GM23338 (cell line): ENCODE data around the gene CELA3A. TPM values are rescaled to one million over a fixed set of nuclear protein-coding genes. Genes with fewer than 3 reads are reported as not detected.

Source experiments
- ATAC-seq: fragments of 200-7000 bp; cut with Tn5 transposase; 3 replicates; pipeline ENCODE4 v1.9.1; 2020
- DNase-seq: peaks from one replicate; pipeline ENCODE4 v3.0.0-alpha.2; 2015; ENCODE audit warnings: low spot score
- H2AFZ ChIP-seq: fragments of 200-600 bp; sonication (generic); 2 replicates; pipeline ENCODE4 v1.8.0; 2016; ENCODE audit warnings: antibody characterized with exemption, mild to moderate bottlenecking, moderate library complexity
- H3F3A ChIP-seq: fragments of 200-600 bp; sonication (generic); replicated peaks from 2 replicates; pipeline ENCODE4 v1.8.0; 2017; ENCODE audit warnings: antibody characterized with exemption, mixed run types, low read depth
- H3K27ac ChIP-seq: fragments of 200-600 bp; sonication (generic); 2 replicates; pipeline ENCODE4 v1.6.1; 2016; ENCODE audit warnings: low read depth
- H3K27me3 ChIP-seq: fragments of 200-600 bp; sonication (generic); 2 replicates; pipeline ENCODE4 v1.8.0; 2016; ENCODE audit warnings: mild to moderate bottlenecking, mixed run types, moderate library complexity; ENCODE audit not compliant: insufficient read depth
- H3K36me3 ChIP-seq: fragments of 200-600 bp; sonication (generic); 2 replicates; pipeline ENCODE4 v1.8.0; 2016; ENCODE audit warnings: mild to moderate bottlenecking; ENCODE audit not compliant: insufficient read depth
- H3K4me1 ChIP-seq: fragments of 200-600 bp; sonication (generic); 2 replicates; pipeline ENCODE4 v1.8.0; 2016; ENCODE audit warnings: mild to moderate bottlenecking, moderate library complexity; ENCODE audit not compliant: insufficient read depth
- H3K4me2 ChIP-seq: fragments of 200-600 bp; sonication (generic); 2 replicates; pipeline ENCODE4 v1.7.1; 2017; ENCODE audit warnings: mixed run types
- H3K4me3 ChIP-seq: fragments of 200-600 bp; sonication (generic); 2 replicates; pipeline ENCODE4 v1.6.1; 2016; ENCODE audit warnings: mixed run types
- H3K79me2 ChIP-seq: fragments of 200-600 bp; sonication (generic); replicated peaks from 2 replicates; pipeline ENCODE4 v1.8.0; 2017; ENCODE audit warnings: mild to moderate bottlenecking; ENCODE audit not compliant: insufficient read depth
- H3K9me2 ChIP-seq: fragments of 200-600 bp; sonication (generic); 2 replicates; pipeline ENCODE4 v1.8.0; 2017; ENCODE audit not compliant: insufficient read depth
- H4K20me1 ChIP-seq: fragments of 200-600 bp; sonication (generic); replicated peaks from 2 replicates; pipeline ENCODE4 v1.8.0; 2017; ENCODE audit warnings: mild to moderate bottlenecking; ENCODE audit not compliant: insufficient read depth
- H3K27ac Mint-ChIP-seq: 2 replicates; pipeline ENCODE4 v1.8.0; 2020; ENCODE audit warnings: inconsistent platforms, mild to moderate bottlenecking, moderate library complexity, mixed read lengths
- H3K27me3 Mint-ChIP-seq: 3 replicates; pipeline ENCODE4 v1.8.0; 2022; ENCODE audit warnings: low read depth, mild to moderate bottlenecking, moderate library complexity, mixed read lengths, inconsistent platforms; ENCODE audit not compliant: insufficient read depth, poor library complexity
- H3K36me3 Mint-ChIP-seq: 3 replicates; pipeline ENCODE4 v1.8.0; 2021; ENCODE audit warnings: low read depth, mild to moderate bottlenecking, inconsistent platforms, moderate library complexity, mixed read lengths
- H3K4me1 Mint-ChIP-seq: 3 replicates; pipeline ENCODE4 v1.8.0; 2020; ENCODE audit warnings: mild to moderate bottlenecking, inconsistent platforms, mixed read lengths
- H3K4me3 Mint-ChIP-seq: 3 replicates; pipeline ENCODE4 v1.8.0; 2021; ENCODE audit warnings: moderate library complexity, mild to moderate bottlenecking, inconsistent platforms, mixed read lengths
- H3K9me3 Mint-ChIP-seq: 3 replicates; pipeline ENCODE4 v1.8.0; 2020; ENCODE audit warnings: moderate library complexity, mild to moderate bottlenecking, inconsistent platforms, mixed read lengths
- CREB1 ChIP-seq: fragments of 250-450 bp; sonication (Bioruptor Pico); IDR thresholded peaks from 2 replicates; pipeline ENCODE4 v1.5.0; 2020; ENCODE audit warnings: low read depth, mild to moderate bottlenecking, moderate library complexity
- ETS1 ChIP-seq: IDR thresholded peaks from 2 replicates; pipeline ENCODE4 v1.6.1; 2016; ENCODE audit warnings: antibody characterized with exemption
- JUNB ChIP-seq: IDR thresholded peaks from one replicate; pipeline ENCODE4 v1.6.1; 2016; ENCODE audit warnings: antibody characterized with exemption; ENCODE audit not compliant: unreplicated experiment
- STAT1 ChIP-seq: IDR thresholded peaks from one replicate; pipeline ENCODE4 v1.6.1; 2016; ENCODE audit warnings: antibody characterized with exemption; ENCODE audit not compliant: unreplicated experiment
- polyA plus RNA-seq: library from polyadenylated mRNA; unstranded; fragments of >200 nt; fragmentation: Nextera tagmentation; extraction: Ambion mirVana; gene quantifications from 2 replicates; pipeline ENCODE4 v1.2.1, GENCODE V29; 2016
- total RNA-seq: library from RNA; depleted of rRNA; stranded (reverse); fragments of >200 nt; shearing (Covaris generic); gene quantifications from 2 replicates; pipeline ENCODE4 v1.2.3, GENCODE V29; 2014
- TF ChIP-seq, protein P1 (sequence below): IDR thresholded peaks from one replicate; pipeline ENCODE4 v1.6.1; 2018; ENCODE audit warnings: antibody characterized with exemption; ENCODE audit not compliant: unreplicated experiment
- TF ChIP-seq, protein P2 (sequence below): fragments of 250-450 bp; sonication (Bioruptor Pico); IDR thresholded peaks from 2 replicates; pipeline ENCODE4 v1.5.0; 2020; ENCODE audit warnings: mild to moderate bottlenecking, moderate library complexity
- TF ChIP-seq, protein P3 (sequence below), 2 experiments: fragments of 200-600 bp in 1 of 2; sonication (generic) in 1 of 2; conservative IDR thresholded peaks; 2 replicates each; pipeline versions ENCODE4 v1.5.1 to v1.6.1; 2016 to 2017; ENCODE audit warnings: antibody characterized with exemption in 2 of 2, low read depth in 2 of 2, mild to moderate bottlenecking in 2 of 2, moderate library complexity in 1 of 2

The CELA3A gene
- total and polyA plus RNA-seq, 2 experiments from 2014 or later: not detected

DNA sequence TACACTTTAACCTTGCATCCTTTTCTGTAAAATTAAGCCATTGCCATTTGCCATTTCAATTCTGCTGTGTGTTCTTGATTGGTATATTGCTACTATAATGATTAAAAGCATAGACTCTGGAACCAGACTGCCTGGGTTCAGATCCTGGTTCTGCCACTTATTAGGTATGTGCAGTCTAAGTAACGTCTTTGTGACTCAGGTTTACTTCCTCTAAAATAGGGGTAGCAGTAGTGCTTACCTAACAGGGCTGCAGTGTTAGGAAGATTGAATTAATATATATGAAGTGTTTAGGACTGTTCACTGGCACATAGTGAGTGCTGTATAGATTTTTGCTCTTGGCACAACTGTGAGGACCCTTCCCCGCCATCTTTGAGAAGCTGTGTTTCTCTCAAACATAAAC is 55.5 kb downstream of the CELA3A start:
- H3K27me3 Mint-ChIP-seq: peaks cover 6% of the 10 kb centered on the region
- H3K4me2 ChIP-seq: no peak overlapping the region
- no peak overlapping the region for H3K4me3 ChIP-seq
- no peak overlapping the region; the same call in 1 of the 2 replicates for H3K27ac Mint-ChIP-seq
- TF ChIP-seq ETS1: no peak
- no peak for TF ChIP-seq CREB1 (CRISPR knock-in tag)
- TF ChIP-seq, protein P1, sequence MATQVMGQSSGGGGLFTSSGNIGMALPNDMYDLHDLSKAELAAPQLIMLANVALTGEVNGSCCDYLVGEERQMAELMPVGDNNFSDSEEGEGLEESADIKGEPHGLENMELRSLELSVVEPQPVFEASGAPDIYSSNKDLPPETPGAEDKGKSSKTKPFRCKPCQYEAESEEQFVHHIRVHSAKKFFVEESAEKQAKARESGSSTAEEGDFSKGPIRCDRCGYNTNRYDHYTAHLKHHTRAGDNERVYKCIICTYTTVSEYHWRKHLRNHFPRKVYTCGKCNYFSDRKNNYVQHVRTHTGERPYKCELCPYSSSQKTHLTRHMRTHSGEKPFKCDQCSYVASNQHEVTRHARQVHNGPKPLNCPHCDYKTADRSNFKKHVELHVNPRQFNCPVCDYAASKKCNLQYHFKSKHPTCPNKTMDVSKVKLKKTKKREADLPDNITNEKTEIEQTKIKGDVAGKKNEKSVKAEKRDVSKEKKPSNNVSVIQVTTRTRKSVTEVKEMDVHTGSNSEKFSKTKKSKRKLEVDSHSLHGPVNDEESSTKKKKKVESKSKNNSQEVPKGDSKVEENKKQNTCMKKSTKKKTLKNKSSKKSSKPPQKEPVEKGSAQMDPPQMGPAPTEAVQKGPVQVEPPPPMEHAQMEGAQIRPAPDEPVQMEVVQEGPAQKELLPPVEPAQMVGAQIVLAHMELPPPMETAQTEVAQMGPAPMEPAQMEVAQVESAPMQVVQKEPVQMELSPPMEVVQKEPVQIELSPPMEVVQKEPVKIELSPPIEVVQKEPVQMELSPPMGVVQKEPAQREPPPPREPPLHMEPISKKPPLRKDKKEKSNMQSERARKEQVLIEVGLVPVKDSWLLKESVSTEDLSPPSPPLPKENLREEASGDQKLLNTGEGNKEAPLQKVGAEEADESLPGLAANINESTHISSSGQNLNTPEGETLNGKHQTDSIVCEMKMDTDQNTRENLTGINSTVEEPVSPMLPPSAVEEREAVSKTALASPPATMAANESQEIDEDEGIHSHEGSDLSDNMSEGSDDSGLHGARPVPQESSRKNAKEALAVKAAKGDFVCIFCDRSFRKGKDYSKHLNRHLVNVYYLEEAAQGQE: no peak
- TF ChIP-seq STAT1: no peak
- TF ChIP-seq, protein P2, sequence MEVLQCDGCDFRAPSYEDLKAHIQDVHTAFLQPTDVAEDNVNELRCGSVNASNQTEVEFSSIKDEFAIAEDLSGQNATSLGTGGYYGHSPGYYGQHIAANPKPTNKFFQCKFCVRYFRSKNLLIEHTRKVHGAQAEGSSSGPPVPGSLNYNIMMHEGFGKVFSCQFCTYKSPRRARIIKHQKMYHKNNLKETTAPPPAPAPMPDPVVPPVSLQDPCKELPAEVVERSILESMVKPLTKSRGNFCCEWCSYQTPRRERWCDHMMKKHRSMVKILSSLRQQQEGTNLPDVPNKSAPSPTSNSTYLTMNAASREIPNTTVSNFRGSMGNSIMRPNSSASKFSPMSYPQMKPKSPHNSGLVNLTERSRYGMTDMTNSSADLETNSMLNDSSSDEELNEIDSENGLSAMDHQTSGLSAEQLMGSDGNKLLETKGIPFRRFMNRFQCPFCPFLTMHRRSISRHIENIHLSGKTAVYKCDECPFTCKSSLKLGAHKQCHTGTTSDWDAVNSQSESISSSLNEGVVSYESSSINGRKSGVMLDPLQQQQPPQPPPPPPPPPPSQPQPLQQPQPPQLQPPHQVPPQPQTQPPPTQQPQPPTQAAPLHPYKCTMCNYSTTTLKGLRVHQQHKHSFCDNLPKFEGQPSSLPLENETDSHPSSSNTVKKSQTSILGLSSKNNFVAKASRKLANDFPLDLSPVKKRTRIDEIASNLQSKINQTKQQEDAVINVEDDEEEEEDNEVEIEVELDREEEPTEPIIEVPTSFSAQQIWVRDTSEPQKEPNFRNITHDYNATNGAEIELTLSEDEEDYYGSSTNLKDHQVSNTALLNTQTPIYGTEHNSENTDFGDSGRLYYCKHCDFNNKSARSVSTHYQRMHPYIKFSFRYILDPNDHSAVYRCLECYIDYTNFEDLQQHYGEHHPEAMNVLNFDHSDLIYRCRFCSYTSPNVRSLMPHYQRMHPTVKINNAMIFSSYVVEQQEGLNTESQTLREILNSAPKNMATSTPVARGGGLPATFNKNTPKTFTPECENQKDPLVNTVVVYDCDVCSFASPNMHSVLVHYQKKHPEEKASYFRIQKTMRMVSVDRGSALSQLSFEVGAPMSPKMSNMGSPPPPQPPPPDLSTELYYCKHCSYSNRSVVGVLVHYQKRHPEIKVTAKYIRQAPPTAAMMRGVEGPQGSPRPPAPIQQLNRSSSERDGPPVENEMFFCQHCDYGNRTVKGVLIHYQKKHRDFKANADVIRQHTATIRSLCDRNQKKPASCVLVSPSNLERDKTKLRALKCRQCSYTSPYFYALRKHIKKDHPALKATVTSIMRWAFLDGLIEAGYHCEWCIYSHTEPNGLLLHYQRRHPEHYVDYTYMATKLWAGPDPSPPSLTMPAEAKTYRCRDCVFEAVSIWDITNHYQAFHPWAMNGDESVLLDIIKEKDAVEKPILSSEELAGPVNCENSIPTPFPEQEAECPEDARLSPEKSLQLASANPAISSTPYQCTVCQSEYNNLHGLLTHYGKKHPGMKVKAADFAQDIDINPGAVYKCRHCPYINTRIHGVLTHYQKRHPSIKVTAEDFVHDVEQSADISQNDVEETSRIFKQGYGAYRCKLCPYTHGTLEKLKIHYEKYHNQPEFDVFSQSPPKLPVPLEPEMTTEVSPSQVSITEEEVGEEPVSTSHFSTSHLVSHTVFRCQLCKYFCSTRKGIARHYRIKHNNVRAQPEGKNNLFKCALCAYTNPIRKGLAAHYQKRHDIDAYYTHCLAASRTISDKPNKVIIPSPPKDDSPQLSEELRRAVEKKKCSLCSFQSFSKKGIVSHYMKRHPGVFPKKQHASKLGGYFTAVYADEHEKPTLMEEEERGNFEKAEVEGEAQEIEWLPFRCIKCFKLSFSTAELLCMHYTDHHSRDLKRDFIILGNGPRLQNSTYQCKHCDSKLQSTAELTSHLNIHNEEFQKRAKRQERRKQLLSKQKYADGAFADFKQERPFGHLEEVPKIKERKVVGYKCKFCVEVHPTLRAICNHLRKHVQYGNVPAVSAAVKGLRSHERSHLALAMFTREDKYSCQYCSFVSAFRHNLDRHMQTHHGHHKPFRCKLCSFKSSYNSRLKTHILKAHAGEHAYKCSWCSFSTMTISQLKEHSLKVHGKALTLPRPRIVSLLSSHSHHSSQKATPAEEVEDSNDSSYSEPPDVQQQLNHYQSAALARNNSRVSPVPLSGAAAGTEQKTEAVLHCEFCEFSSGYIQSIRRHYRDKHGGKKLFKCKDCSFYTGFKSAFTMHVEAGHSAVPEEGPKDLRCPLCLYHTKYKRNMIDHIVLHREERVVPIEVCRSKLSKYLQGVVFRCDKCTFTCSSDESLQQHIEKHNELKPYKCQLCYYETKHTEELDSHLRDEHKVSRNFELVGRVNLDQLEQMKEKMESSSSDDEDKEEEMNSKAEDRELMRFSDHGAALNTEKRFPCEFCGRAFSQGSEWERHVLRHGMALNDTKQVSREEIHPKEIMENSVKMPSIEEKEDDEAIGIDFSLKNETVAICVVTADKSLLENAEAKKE (CRISPR knock-in tag): no peak
- TF ChIP-seq, protein P3, sequence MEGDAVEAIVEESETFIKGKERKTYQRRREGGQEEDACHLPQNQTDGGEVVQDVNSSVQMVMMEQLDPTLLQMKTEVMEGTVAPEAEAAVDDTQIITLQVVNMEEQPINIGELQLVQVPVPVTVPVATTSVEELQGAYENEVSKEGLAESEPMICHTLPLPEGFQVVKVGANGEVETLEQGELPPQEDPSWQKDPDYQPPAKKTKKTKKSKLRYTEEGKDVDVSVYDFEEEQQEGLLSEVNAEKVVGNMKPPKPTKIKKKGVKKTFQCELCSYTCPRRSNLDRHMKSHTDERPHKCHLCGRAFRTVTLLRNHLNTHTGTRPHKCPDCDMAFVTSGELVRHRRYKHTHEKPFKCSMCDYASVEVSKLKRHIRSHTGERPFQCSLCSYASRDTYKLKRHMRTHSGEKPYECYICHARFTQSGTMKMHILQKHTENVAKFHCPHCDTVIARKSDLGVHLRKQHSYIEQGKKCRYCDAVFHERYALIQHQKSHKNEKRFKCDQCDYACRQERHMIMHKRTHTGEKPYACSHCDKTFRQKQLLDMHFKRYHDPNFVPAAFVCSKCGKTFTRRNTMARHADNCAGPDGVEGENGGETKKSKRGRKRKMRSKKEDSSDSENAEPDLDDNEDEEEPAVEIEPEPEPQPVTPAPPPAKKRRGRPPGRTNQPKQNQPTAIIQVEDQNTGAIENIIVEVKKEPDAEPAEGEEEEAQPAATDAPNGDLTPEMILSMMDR (conservative IDR thresholded peaks at IDR 0.05; ENCODE audit: low read depth in 2 of 2): no peak
- no peak for TF ChIP-seq JUNB
- H3K9me3 Mint-ChIP-seq: no peaks in the 10 kb centered on the region
- H4K20me1 ChIP-seq: peaks cover 45% of the 10 kb centered on the region
- H3K4me3 Mint-ChIP-seq: no peak overlapping the region
- H3K27ac ChIP-seq: no peak overlapping the region
- no peak overlapping the region for H2AFZ ChIP-seq
- ATAC-seq (no peak), DNase-seq (no peak)
- no peaks in the 10 kb centered on the region for H3K27me3 ChIP-seq
- H3K79me2 ChIP-seq: peaks cover 87% of the 10 kb centered on the region
- peaks cover 14% of the 10 kb centered on the region for H3K4me1 Mint-ChIP-seq
- H3F3A ChIP-seq: peaks cover 5% of the 10 kb centered on the region; the same call in 1 of the 2 replicates
- H3K36me3 Mint-ChIP-seq: peaks cover 20% of the 10 kb centered on the region; the same call in 2 of the 3 replicates
- H3K4me1 ChIP-seq: peaks cover 24% of the 10 kb centered on the region
- no peaks in the 10 kb centered on the region; the same call in 1 of the 2 replicates for H3K36me3 ChIP-seq
- no peaks in the 10 kb centered on the region for H3K9me2 ChIP-seq
